HG03103 (cell line): Measurements from ENCODE around the gene EIF3A.
"Not testable (repeated sequence)": the region's sequence is repeated elsewhere in the genome, so short reads cannot be mapped to it uniquely, and the experiment has no call there.

Experiments used
- ATAC-seq: cut with Tn5 transposase; IDR thresholded peaks from one replicate; pipeline ENCODE4 v1.9.1; 2021; ENCODE audit warnings: low read depth; ENCODE audit not compliant: unreplicated experiment

The EIF3A gene

GRCh38 chr10:119103241-119103902, 22.8 kb upstream of the EIF3A start:
- no peak for ATAC-seq

GRCh38 chr10:119101366-119102098, 20.9 kb upstream of the EIF3A start:
- ATAC-seq: no peak

GRCh38 chr10:119100434-119101238, 20.0 kb upstream of the EIF3A start:
- ATAC-seq: no peak

GRCh38 chr10:119098576-119098975, 18.0 kb upstream of the EIF3A start:
- no peak for ATAC-seq

GRCh38 chr10:119096641-119097415, 16.2 kb upstream of the EIF3A start:
- ATAC-seq: not testable (repeated sequence)

GRCh38 chr10:119095640-119096039, 15.0 kb upstream of the EIF3A start:
- ATAC-seq: no peak

GRCh38 chr10:119090968-119091367, 10.4 kb upstream of the EIF3A start:
- ATAC-seq: peak; percentile 46

- ATAC-seq: peak; percentile 46
Measured at GRCh38 chr10:119090026-119090795, 9.6 kb upstream of the EIF3A start.

GRCh38 chr10:119087271-119087882, 6.8 kb upstream of the EIF3A start:
- no peak for ATAC-seq

- ATAC-seq: no peak
Measured at GRCh38 chr10:119084896-119085295, 4.3 kb upstream of the EIF3A start.

- ATAC-seq: peak; percentile 45
Measured at GRCh38 chr10:119079599-119080520, 757 bp downstream of the EIF3A start.

GRCh38 chr10:119078422-119079179, 2.0 kb downstream of the EIF3A start:
- no peak for ATAC-seq

GRCh38 chr10:119073584-119073983, 7.0 kb downstream of the EIF3A start:
- no peak for ATAC-seq

- ATAC-seq: no peak
Measured at GRCh38 chr10:119070395-119071165, 10.0 kb downstream of the EIF3A start.

GRCh38 chr10:119061926-119062325, 18.7 kb downstream of the EIF3A start:
- ATAC-seq: no peak

GRCh38 chr10:119061352-119061751, 19.3 kb downstream of the EIF3A start:
- ATAC-seq: no peak

GRCh38 chr10:119060107-119060506, 20.5 kb downstream of the EIF3A start:
- ATAC-seq: no peak
